Effector memory CD8-positive, alpha-beta T cell (primary cell): Measurements from ENCODE around the gene PTPN1.
A peak's percentile ranks its signal among the peaks of the same experiment; 100 is the strongest.

Source experiments
- ATAC-seq: fragments of 150-1000 bp; cut with Tn5 transposase; replicated peaks from 2 replicates; pipeline ENCODE4 v1.10.0; 2021; ENCODE audit warnings: mild to moderate bottlenecking, moderate library complexity
- DNase-seq, 3 experiments: peaks; one replicate each; pipeline ENCODE4 v3.0.0; 2021
- H3K27ac Mint-ChIP-seq, 2 donors: one replicate each; pipeline ENCODE4 v1.8.0; 2022; ENCODE audit warnings: mild to moderate bottlenecking in 2 of 2, mixed read lengths in 2 of 2, moderate library complexity in 2 of 2
- H3K27me3 Mint-ChIP-seq, 2 donors: one replicate each; pipeline ENCODE4 v1.8.0; 2022; ENCODE audit warnings: mixed read lengths in 2 of 2
- H3K36me3 Mint-ChIP-seq: one replicate; pipeline ENCODE4 v1.8.0; 2022; ENCODE audit warnings: mild to moderate bottlenecking, moderate library complexity, mixed read lengths; ENCODE audit not compliant: insufficient read depth
- H3K4me1 Mint-ChIP-seq, 2 donors: one replicate each; pipeline ENCODE4 v1.8.0; 2022; ENCODE audit warnings: low read depth in 2 of 2, mixed read lengths in 2 of 2
- H3K4me3 Mint-ChIP-seq, 2 donors: one replicate each; pipeline ENCODE4 v1.8.0; 2022; ENCODE audit warnings: mild to moderate bottlenecking in 2 of 2, mixed read lengths in 2 of 2, moderate library complexity in 2 of 2
- H3K9me3 Mint-ChIP-seq, 2 donors: one replicate each; pipeline ENCODE4 v1.8.0; 2022; ENCODE audit warnings: mixed read lengths in 2 of 2

Gene PTPN1

GRCh38 chr20:50512323-50512722, 2.1 kb downstream of the PTPN1 start:
- peaks cover 30% of the 10 kb centered on the region for H3K36me3 Mint-ChIP-seq
- no peaks in the 10 kb centered on the region for H3K9me3 Mint-ChIP-seq
- ATAC-seq (no peak), DNase-seq (no peak)
- H3K27me3 Mint-ChIP-seq: no peaks in the 10 kb centered on the region
- peaks cover 48 to 64% of the 10 kb centered on the region in 2 donors for H3K4me1 Mint-ChIP-seq
- peak overlapping the region; percentile 97 to 99 for H3K4me3 Mint-ChIP-seq
- H3K27ac Mint-ChIP-seq: peak overlapping the region; percentile 41 to 98

- DNase-seq (no peak), ATAC-seq (no peak)
- Mint-ChIP-seq H3K36me3 (peaks cover 34% of the 10 kb centered on the region), H3K27me3 (no peaks in the 10 kb centered on the region), H3K9me3 (no peaks in the 10 kb centered on the region), H3K4me3 (peak overlapping the region; percentile 97 to 99), H3K27ac (peak overlapping the region; percentile 41 to 66), H3K4me1 (peaks cover 58 to 75% of the 10 kb centered on the region in 2 donors)
Observed at GRCh38 chr20:50513169-50514034, 3.2 kb downstream of the PTPN1 start.

GRCh38 chr20:50514035-50514337, 3.8 kb downstream of the PTPN1 start:
- H3K27ac Mint-ChIP-seq: peak overlapping the region; percentile 41 to 66
- H3K4me3 Mint-ChIP-seq: peak overlapping the region; percentile 97 to 99
- peaks cover 35% of the 10 kb centered on the region for H3K36me3 Mint-ChIP-seq
- H3K27me3 Mint-ChIP-seq: no peaks in the 10 kb centered on the region
- H3K4me1 Mint-ChIP-seq: peaks cover 64 to 81% of the 10 kb centered on the region in 2 donors
- no peak for DNase-seq
- no peak for ATAC-seq
- no peaks in the 10 kb centered on the region for H3K9me3 Mint-ChIP-seq

- Mint-ChIP-seq H3K4me1 (peaks cover 72 to 89% of the 10 kb centered on the region in 2 donors), H3K27ac (peak overlapping the region; percentile 57 to 66), H3K9me3 (no peaks in the 10 kb centered on the region), H3K27me3 (no peaks in the 10 kb centered on the region), H3K4me3 (peak overlapping the region; percentile 97 to 99), H3K36me3 (peaks cover 39% of the 10 kb centered on the region)
- no peak for ATAC-seq
- DNase-seq: no peak
Observed at GRCh38 chr20:50514750-50515149, 4.6 kb downstream of the PTPN1 start.

GRCh38 chr20:50515471-50516106, 5.4 kb downstream of the PTPN1 start:
- H3K27me3 Mint-ChIP-seq: no peaks in the 10 kb centered on the region
- peak overlapping the region; percentile 97 to 99 for H3K4me3 Mint-ChIP-seq
- no peak for DNase-seq
- no peaks in the 10 kb centered on the region for H3K9me3 Mint-ChIP-seq
- peak overlapping the region in 1 of 2 donors; percentile 66 for H3K27ac Mint-ChIP-seq
- peaks cover 79 to 96% of the 10 kb centered on the region in 2 donors for H3K4me1 Mint-ChIP-seq
- peaks cover 36% of the 10 kb centered on the region for H3K36me3 Mint-ChIP-seq
- ATAC-seq: no peak

GRCh38 chr20:50516180-50516934, 6.2 kb downstream of the PTPN1 start:
- H3K27me3 Mint-ChIP-seq: no peaks in the 10 kb centered on the region
- H3K9me3 Mint-ChIP-seq: no peaks in the 10 kb centered on the region
- H3K4me3 Mint-ChIP-seq: peak overlapping the region; percentile 83 to 87
- peaks cover 76 to 97% of the 10 kb centered on the region in 2 donors for H3K4me1 Mint-ChIP-seq
- peaks cover 30% of the 10 kb centered on the region for H3K36me3 Mint-ChIP-seq
- DNase-seq: no peak
- peak overlapping the region; percentile 93 to 94 for H3K27ac Mint-ChIP-seq
- no peak for ATAC-seq

- Mint-ChIP-seq H3K9me3 (no peaks in the 10 kb centered on the region), H3K4me1 (peaks cover 81 to 97% of the 10 kb centered on the region in 2 donors), H3K4me3 (peak overlapping the region; percentile 83 to 87), H3K27me3 (no peaks in the 10 kb centered on the region), H3K36me3 (peaks cover 27% of the 10 kb centered on the region), H3K27ac (peak overlapping the region; percentile 93 to 94)
- DNase-seq (no peak), ATAC-seq (no peak)
Observed at GRCh38 chr20:50516935-50517816, 7.0 kb downstream of the PTPN1 start.

GRCh38 chr20:50517817-50518154, 7.6 kb downstream of the PTPN1 start:
- H3K4me3 Mint-ChIP-seq: peak overlapping the region; percentile 83 to 87
- no peaks in the 10 kb centered on the region for H3K27me3 Mint-ChIP-seq
- H3K4me1 Mint-ChIP-seq: peaks cover 76 to 96% of the 10 kb centered on the region in 2 donors
- no peaks in the 10 kb centered on the region for H3K9me3 Mint-ChIP-seq
- DNase-seq: no peak
- H3K36me3 Mint-ChIP-seq: peaks cover 29% of the 10 kb centered on the region
- peak; percentile 37 for ATAC-seq
- H3K27ac Mint-ChIP-seq: peak overlapping the region; percentile 93 to 94

GRCh38 chr20:50518270-50518721, 8.1 kb downstream of the PTPN1 start:
- H3K27me3 Mint-ChIP-seq: no peaks in the 10 kb centered on the region
- H3K36me3 Mint-ChIP-seq: peaks cover 32% of the 10 kb centered on the region
- peak overlapping the region; percentile 93 to 94 for H3K27ac Mint-ChIP-seq
- no peaks in the 10 kb centered on the region for H3K9me3 Mint-ChIP-seq
- ATAC-seq (peak; percentile 51), DNase-seq (no peak)
- peaks cover 76 to 96% of the 10 kb centered on the region in 2 donors for H3K4me1 Mint-ChIP-seq
- H3K4me3 Mint-ChIP-seq: peak overlapping the region; percentile 83 to 87

- Mint-ChIP-seq H3K36me3 (peaks cover 32% of the 10 kb centered on the region), H3K27ac (peak overlapping the region; percentile 93 to 94), H3K4me3 (peak overlapping the region; percentile 83 to 87), H3K4me1 (peaks cover 79 to 96% of the 10 kb centered on the region in 2 donors), H3K9me3 (no peaks in the 10 kb centered on the region), H3K27me3 (no peaks in the 10 kb centered on the region)
- DNase-seq (no peak), ATAC-seq (peak; percentile 48)
Observed at GRCh38 chr20:50519036-50519762, 9.0 kb downstream of the PTPN1 start.

GRCh38 chr20:50520222-50520880, 10.2 kb downstream of the PTPN1 start:
- H3K9me3 Mint-ChIP-seq: no peaks in the 10 kb centered on the region
- ATAC-seq (peak; percentile 9), DNase-seq (no peak)
- no peaks in the 10 kb centered on the region for H3K27me3 Mint-ChIP-seq
- H3K27ac Mint-ChIP-seq: peak overlapping the region; percentile 93 to 94
- H3K4me1 Mint-ChIP-seq: peaks cover 69 to 85% of the 10 kb centered on the region in 2 donors
- peaks cover 25% of the 10 kb centered on the region for H3K36me3 Mint-ChIP-seq
- H3K4me3 Mint-ChIP-seq: peak overlapping the region; percentile 83 to 87
